H1 (cell line): ENCODE results near the gene LRIG2. TPM values are rescaled to one million over a fixed set of nuclear protein-coding genes. Genes with fewer than 3 reads are reported as not detected.

Source experiments
- JUND ChIP-seq: IDR thresholded peaks from 2 replicates; pipeline ENCODE4 v1.6.1; 2011; ENCODE audit warnings: mild to moderate bottlenecking, improper control_type of control experiment, low read length
- RXRA ChIP-seq: IDR thresholded peaks from 2 replicates; pipeline ENCODE4 v1.6.1; 2011; ENCODE audit warnings: low read depth, mild to moderate bottlenecking, low read length, moderate library complexity; ENCODE audit not compliant: insufficient read depth
- SRF ChIP-seq: IDR thresholded peaks from 2 replicates; pipeline ENCODE4 v1.6.1; 2011; ENCODE audit warnings: mild to moderate bottlenecking, low read depth, low read length, moderate library complexity
- TBP ChIP-seq: IDR thresholded peaks from 2 replicates; pipeline ENCODE4 v1.6.1; 2011; ENCODE audit warnings: low read depth, low read length, improper control_type of control experiment
- ZNF274 ChIP-seq: IDR thresholded peaks from 2 replicates; pipeline ENCODE4 v1.7.0; 2012; ENCODE audit warnings: low read length, borderline replicate concordance; ENCODE audit errors: extremely low read depth
- polyA plus RNA-seq, 7 experiments: library from polyadenylated mRNA; depleted of rRNA in 3 of 7; stranded (reverse) in 5 of 7; unstranded in 2 of 7; fragments of >200 nt in 5 of 7; fragments of 200-250 nt in 2 of 7; gene quantifications; 1 replicate in 5 of 7; 2 replicates in 1 of 7; 4 replicates in 1 of 7; pipeline versions ENCODE4 v1.2.1 to v1.2.3, GENCODE V29; 2011 to 2013; ENCODE audit warnings: missing spikeins in 2 of 7, mixed read lengths in 2 of 7
- total RNA-seq: library from RNA; stranded (reverse); fragmentation: NEBNext Ultra II Directional; extraction: Animal tissue kit (Norgen Biotek cat#: 25700); gene quantifications from 2 replicates; pipeline ENCODE4 v1.2.1, GENCODE V29; 2021

The LRIG2 gene
- total and polyA plus RNA-seq, 2 of the 8 experiments (the other 6 are each of a cell fraction or from before 2014, with no cell fraction given): 16.2 to 20.9 TPM

DNA sequence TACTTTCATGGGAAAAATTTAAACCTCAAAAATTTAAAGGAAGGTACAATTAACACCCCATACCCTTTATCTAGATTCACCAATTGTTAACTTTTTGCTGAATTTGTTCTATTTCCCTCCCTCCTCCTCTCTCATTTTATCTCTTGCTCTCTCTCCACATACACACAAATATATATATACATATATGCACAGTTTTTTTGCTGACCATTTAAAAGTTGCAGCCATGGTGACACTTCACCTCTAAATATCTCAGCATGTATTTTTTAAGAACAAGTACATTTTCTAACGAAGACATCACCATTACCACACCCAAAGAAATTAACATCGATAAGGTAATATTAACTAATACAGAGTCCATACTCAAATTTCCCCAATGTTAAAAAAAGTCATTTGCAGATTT is 33.9 kb downstream of the LRIG2 start (continued):
- TF ChIP-seq SRF: no peak
- TF ChIP-seq RXRA: no peak
- no peak for TF ChIP-seq JUND
- TF ChIP-seq TBP: no peak
- TF ChIP-seq ZNF274: no peak
